Measurements from ENCODE around the gene RTTN.
A peak's percentile ranks its signal among the peaks of the same experiment; 100 is the strongest.

RTTN gene

DNA sequence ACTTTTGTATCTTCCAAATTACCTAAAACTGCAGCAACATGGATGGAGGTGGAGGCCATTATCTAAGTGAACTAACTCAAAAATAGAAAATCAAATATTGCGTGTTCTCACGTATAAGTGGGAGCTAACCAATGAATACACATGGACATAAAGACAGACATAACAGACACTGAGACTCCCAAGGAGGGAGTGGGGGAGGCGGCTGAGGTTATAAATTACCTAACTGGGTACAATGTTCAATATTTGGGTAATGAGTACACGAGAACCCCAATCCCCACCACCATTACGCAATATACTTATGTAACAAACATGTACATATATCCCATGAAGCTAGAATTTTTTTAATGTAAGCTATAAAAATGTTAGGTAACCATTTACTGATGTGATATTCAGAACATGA is 119.8 kb downstream of the RTTN start:
- DNase-seq (ENCODE audit: low read depth) = no peak
- TF ChIP-seq, protein P1, sequence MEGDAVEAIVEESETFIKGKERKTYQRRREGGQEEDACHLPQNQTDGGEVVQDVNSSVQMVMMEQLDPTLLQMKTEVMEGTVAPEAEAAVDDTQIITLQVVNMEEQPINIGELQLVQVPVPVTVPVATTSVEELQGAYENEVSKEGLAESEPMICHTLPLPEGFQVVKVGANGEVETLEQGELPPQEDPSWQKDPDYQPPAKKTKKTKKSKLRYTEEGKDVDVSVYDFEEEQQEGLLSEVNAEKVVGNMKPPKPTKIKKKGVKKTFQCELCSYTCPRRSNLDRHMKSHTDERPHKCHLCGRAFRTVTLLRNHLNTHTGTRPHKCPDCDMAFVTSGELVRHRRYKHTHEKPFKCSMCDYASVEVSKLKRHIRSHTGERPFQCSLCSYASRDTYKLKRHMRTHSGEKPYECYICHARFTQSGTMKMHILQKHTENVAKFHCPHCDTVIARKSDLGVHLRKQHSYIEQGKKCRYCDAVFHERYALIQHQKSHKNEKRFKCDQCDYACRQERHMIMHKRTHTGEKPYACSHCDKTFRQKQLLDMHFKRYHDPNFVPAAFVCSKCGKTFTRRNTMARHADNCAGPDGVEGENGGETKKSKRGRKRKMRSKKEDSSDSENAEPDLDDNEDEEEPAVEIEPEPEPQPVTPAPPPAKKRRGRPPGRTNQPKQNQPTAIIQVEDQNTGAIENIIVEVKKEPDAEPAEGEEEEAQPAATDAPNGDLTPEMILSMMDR (IDR thresholded peaks at IDR 0.05; ENCODE audit: control insufficient read depth, insufficient read depth, low read depth, low read length, missing control alignments) = no peak

DNA sequence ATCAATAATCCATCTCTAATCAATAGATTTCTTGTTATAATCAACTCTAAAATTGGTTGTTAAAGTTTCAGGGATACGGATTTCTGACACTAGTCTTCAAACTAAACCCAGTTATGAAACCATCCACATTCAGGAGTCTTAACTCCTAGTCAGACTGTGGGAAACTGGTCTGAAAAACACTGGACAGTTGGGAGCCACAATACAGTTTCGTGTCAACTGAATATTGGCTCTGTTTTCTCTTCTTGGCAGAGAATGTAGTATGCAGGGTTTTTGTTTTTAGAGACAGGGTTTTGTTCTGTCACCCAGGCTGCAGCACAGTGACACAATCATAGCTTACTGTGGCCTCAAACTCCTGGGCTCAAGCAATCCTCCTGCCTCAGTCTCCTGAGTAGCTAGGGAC is 123.1 kb downstream of the RTTN start:
- DNase-seq (ENCODE audit: low read depth) = no peak
- H3K4me3 ChIP-seq (ENCODE audit: control insufficient read depth, low read depth, low read length) = no peak overlapping the region
- TF ChIP-seq, protein P1 (IDR thresholded peaks at IDR 0.05; ENCODE audit: control insufficient read depth, insufficient read depth, low read depth, low read length, missing control alignments) = no peak

More for the DNA sequence above, 119.8 kb downstream of the RTTN start:
- H3K4me3 ChIP-seq (ENCODE audit: control insufficient read depth, low read depth, low read length) = no peak overlapping the region

DNA sequence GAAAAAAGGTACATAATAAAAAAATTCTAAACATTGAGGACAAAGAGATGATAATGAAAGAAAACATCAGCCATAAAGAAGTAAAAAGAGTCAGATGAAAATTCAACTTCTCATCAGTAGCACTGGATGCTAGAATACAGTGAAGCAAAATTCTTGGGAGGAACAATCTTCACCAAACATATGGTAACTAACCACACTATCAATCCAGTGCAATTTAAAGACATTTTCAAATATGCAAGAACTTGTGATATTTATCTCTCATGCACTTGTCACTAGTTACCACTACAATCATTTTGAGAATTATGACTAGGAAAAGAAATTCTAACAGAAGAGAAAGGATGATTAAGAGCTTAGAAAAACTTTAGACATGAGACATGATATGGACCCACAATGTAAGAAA is 127.4 kb downstream of the RTTN start:
- H3K4me3 ChIP-seq (ENCODE audit: control insufficient read depth, low read depth, low read length) = no peak overlapping the region
- DNase-seq (ENCODE audit: low read depth) = no peak
- TF ChIP-seq, protein P1 (IDR thresholded peaks at IDR 0.05; ENCODE audit: control insufficient read depth, insufficient read depth, low read depth, low read length, missing control alignments) = no peak

DNA sequence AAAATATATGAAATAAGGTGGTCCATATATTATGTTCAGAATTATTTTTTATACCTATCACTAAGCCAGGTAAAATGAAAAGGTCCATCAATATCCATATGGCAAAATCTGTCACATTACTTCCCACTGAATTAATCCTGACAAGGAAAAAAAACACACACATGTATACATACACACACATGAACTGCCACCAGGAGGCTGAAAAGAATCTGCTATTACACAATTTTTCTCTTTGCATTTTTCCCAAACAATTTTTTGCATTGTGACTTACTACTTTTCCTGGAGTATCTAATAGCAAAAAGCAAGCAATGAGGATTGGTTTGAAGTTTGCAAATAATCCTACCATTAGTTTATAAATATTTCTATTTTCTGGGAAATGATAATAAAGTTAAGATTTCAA is 129.6 kb downstream of the RTTN start:
- DNase-seq (ENCODE audit: low read depth) = no peak
- no peak overlapping the region for H3K4me3 ChIP-seq (ENCODE audit: control insufficient read depth, low read depth, low read length)
- TF ChIP-seq, protein P1 (IDR thresholded peaks at IDR 0.05; ENCODE audit: control insufficient read depth, insufficient read depth, low read depth, low read length, missing control alignments) = no peak

DNA sequence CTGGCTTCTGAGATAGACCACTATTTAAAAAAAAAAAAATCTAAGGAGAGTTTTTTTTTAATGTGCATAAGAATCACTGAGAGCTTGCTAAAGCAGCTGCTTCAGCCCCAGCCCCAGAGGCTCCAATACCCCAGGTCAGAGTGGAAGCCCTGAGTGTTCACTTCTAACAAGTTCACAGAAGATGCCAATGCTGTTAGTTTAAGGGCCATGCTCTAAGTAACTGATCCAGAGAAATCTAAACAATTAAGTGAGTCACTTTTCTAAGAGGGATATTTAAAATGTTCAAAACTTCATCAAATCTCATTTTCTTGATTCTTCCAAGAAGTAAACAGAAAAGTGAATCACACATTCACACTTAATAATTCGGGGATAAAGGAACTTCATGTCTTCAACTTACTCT is 131.4 kb downstream of the RTTN start:
- TF ChIP-seq, protein P1 (IDR thresholded peaks at IDR 0.05; ENCODE audit: control insufficient read depth, insufficient read depth, low read depth, low read length, missing control alignments) = no peak
- H3K4me3 ChIP-seq (ENCODE audit: control insufficient read depth, low read depth, low read length) = no peak overlapping the region
- DNase-seq (ENCODE audit: low read depth) = no peak

DNA sequence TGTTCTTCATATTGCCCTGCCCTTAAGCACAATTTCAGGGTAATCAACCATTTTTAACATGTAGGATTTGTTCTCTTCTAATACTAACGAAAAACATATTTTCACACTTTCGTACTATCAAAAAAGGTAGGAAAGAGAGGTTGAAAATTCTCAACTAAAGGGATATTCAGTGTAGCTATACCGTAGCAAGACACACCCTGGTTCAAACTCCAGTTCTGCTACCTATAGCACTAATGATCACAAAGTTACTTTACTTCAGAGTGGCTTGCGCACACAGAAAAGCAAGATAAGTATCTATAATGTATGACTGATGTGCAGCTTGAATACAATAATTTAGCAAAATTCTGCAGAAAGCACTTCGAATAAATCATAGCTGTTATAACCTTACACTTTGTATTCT is 132.1 kb downstream of the RTTN start:
- DNase-seq (ENCODE audit: low read depth) = no peak
- TF ChIP-seq, protein P1 (IDR thresholded peaks at IDR 0.05; ENCODE audit: control insufficient read depth, insufficient read depth, low read depth, low read length, missing control alignments) = no peak
- no peak overlapping the region for H3K4me3 ChIP-seq (ENCODE audit: control insufficient read depth, low read depth, low read length)

DNA sequence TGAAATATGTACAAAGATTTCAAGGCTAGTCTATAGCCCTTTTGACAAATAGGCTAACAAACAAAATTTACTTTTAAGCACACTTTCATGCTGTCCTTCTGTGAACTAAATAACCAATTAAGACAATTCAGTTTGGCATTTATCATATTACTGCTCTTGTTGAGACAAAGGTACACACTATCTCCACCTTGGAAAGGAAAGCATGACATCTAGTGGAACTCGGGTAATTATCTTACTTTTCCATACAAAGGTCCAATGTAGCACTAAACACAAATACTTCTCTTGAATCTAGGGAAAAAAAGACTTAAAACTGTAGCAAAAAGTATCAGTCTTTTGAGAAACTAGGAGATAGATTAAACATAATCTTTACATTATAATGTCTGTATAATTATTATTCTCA is 132.8 kb downstream of the RTTN start:
- DNase-seq (ENCODE audit: low read depth) = no peak
- TF ChIP-seq, protein P1 (IDR thresholded peaks at IDR 0.05; ENCODE audit: control insufficient read depth, insufficient read depth, low read depth, low read length, missing control alignments) = peak; percentile 40
- H3K4me3 ChIP-seq (ENCODE audit: control insufficient read depth, low read depth, low read length) = no peak overlapping the region
